ENCODE data around the gene APOA5. TPM values are rescaled to one million over a fixed set of nuclear protein-coding genes. Genes with fewer than 3 reads are reported as not detected.

Gene APOA5
- polyA plus RNA-seq, 1 donor, result not detected

DNA sequence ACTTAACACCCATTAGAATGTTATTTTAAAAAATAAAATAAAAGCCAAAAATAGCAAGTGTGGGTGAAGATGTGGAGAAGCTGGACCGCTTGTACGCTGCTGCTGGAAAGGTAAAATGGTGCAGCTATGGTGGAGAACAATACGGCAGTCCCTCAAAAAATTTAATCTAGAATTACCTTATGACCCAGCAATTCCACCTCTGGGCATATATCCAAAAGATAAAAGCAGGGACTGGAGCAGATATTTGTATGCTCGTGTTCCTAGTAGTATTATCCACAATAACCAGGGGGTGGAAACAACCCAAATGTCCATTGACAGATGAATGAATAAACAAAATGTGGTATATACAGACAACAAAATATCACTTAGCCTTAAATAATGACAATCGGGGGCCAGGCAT is 6.1 kb upstream of the APOA5 start:
- DNase-seq, result no peak

DNA sequence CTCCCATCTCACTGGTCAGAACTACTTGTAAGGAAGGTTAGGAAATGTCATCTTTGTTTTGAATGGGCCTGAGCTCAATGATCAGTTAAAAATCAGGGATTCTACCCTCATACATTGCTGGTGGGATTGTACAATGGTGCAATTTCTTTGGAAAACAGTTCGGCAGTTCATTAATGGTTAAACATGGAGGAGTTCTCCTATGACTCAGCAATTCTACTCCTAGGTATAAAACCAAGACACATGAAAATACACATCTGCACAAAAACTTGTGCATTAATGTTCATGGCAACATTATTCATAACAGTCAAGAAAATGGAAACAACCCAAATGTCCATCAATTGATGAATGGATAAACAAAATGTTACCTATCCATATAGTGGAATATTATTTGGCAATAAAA is 4.9 kb upstream of the APOA5 start:
- DNase-seq, result no peak

DNA sequence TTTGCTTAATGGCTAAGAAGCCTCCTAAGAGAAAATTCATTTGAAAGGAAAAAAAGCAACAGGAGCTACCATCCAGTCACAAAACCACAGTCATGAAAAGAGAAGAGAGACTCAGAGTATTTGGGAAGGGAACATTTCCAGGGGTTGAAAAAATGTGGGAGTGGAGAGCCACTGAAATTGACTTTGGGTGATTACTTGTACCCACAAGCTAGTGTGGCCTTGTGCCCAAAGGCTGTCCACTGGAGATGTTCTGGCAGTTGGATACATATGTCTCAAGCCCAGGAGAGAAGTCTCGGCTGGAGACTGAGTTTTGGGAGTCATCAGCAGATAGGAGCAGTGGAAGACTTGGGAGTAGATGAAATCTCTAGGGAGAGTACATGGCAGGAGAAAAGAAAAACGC is 3.2 kb upstream of the APOA5 start:
- no peak for DNase-seq

DNA sequence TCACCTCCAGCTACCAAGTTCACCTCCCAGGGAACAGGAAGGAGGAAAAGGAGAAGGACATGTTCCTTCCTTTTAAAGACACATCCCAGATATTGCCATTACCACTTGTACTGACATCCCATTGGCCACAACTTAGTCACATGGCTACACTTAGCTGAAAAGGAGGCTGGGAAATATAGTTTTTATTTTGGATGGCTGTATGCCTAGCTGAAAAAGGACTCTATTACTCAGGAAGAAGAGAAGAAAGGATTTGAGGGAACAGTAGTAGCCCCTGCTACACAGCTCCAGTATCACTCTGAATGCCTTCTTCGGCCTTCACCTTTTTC is 2.1 kb upstream of the APOA5 start:
- no peak for DNase-seq

DNA sequence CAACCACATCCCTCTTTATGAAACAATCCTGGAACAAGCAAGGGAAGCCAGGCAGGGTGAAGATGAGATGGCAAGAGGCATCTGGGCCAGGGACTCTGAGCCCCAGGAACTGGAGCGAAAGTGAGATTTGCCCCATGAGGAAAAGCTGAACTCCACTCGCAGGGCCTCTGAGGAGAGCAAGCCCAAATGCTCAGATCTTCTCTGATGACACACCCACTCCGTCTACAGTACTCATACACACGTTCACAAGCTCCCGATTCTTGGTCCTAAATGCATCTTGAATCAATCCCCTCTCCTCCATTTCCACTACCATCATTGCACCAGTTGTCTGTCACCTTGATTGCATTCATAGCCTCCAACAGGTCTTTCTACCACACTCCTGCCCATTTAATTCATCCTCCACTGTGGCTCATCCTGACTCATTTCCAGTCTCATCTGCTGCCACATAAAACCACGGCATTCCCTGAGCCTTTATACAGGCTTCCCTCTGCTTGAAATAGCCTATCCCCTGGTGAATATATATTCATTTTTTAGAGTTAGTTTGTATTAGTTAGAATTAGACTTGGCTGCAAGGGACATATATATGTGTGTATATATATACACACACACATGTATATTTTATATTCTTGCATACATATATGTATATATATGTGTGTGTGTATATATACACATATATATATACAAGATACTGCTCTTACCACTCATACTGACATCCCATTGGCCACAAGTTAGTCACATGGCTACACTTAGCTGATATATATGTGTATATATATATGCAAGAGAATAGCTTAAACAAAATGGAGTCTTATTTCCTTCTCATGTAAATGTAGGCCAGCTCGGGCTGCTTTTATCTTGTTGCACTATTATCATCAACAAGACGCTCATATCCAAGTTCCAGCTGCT is 1.4 kb upstream of the APOA5 start:
- no peak for DNase-seq

DNA sequence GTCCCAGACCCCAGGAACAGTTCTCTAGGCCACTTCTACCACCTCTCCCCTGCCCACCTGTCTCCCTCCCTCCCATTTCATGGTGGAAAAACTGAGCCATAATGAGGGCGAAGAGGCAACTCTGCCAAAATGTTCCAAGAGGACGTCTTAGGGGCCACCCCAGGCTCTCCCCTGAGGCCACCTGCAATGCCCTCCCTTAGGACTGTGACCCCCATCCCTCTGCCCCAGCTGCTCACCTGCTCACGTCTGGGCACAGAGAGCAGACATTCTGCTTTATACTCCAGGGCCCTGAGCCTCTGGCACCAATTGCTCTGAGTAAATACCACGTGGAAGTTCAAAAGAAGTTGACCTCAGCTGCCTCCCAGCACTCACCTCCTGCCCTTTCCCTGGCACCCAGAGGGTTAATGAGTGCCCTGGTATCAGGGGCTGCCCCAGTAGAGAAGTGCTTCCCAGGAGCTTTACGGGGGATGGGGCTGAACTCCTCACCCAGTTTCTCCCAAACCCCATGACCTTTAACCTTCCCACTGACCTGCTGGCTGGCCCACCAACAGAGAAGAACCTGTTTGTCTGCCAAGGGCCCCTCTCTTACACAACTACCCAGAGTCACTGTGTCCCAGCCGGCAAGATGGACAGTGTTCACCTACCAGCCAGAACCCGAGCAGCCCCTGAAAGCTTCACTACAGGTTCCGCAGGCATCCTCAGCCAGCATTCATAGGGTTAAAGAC is 627 bp upstream of the APOA5 start:
- DNase-seq, result no peak

DNA sequence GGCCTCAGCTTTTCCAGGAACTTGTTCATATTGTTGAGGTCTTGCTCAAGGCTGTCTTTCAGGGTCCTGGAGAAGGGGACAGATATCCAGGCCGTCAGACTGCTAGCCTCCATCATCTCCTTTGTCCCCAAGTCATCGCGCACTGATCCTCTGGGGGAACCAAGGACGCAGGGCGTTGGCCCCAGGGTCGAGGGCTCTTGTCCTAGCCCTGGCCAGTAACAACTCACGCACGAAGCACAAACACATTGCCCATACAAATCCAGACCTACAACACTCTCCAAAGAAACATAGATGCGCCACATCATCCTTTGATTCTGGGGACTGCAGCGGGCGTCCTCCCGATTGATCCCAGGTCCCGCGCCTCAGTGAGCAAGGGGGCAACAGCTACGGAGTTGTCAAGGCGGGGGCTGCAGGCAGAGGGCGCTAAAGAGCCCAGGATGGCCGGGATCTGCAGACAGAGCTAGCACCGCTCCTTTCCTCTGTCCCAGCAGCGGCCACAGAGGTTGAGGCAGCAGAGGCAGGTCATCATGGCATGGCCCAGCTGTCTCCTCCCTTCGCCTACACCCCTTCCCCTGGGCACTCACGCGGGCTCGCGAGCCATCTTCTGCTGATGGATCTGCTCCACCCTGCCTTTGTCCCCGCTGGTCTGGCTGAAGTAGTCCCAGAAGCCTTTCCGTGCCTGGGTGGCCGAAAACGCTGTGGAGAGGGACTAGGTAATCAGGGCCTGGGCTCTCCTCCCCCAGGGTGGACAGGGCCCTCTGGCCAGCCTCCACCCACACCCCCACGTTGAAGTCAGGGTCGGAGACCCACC is 472 bp downstream of the APOA5 start:
- peak; percentile 69 for DNase-seq

DNA sequence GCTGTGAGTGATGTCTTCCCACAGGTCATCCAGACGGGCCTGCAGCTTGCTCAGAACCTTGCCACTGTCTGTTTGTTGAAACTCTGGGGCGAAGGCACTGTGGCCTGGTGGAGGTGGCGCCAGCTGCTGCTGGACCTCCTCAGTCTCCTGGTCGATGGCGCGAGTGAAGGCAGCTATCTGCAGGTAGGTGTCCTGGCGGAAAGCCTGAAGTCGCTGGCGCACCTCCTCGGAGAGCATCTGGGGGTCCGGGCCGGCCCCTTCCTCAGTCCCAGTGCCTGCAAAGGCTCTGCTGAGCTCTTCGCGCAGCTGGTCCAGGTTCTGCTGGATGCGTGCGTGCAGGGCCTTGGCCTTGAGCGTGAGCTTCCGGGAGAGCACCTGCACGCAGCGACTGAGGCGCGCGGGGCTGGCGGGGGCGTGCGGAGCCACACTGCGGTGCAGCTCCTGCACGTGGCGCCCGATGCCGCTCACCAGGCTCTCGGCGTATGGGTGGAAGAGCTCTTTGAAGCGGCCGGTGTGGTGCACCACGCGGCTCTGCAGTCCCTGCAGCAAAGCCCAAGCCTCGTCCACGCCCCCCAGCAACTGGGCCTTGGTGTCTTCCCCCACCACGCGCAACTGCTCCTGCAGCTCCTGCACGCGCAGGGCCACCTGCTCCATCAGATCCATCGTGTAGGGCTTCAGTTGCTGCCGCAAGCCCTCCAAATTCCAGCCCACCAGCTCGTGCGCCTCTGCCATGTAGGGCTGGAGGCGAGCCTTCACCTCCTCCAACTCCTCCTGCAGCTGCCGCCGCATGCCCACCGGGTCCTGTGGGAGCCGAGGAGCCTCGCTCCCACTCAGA is 1.3 kb downstream of the APOA5 start:
- no peak for DNase-seq

DNA sequence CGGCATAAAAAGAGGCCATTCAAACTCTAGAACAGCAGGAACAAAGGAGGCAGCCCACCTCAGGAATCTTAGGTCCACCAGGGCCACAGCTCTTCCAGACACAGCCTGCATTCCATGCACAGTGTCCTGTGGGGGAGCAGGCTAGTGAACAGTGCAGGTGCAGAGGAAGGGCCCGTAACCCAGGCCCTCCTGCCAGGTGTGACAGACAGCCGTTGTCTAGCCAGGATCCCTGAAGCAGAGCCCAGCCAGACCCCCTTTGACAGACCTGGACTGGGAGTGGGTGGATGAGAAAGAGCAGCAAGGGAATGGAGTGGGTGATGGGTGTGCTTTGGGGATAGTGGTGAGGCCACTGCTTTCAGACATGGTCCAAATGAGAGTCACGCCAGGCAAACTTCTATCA is 2.7 kb downstream of the APOA5 start:
- no peak for DNase-seq

DNA sequence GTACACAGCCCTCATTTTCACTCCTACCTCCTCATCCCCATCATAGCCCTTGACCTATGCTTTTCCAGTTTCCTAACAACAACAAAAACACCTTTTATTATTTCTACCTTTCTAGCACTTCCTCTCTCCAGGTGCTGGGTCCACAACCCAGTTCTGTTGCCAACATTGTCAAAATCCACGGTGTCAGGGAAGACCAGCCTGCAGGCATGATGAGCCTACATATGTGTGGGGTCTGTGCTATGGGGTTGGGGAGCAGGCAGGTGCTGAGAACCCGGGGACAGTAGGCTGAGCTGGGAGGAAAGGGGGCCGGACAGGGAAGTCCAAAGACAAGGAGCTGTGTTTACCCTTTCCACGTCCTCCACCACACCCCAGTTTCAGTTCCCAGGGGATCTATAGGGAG is 3.1 kb downstream of the APOA5 start:
- no peak for DNase-seq

DNA sequence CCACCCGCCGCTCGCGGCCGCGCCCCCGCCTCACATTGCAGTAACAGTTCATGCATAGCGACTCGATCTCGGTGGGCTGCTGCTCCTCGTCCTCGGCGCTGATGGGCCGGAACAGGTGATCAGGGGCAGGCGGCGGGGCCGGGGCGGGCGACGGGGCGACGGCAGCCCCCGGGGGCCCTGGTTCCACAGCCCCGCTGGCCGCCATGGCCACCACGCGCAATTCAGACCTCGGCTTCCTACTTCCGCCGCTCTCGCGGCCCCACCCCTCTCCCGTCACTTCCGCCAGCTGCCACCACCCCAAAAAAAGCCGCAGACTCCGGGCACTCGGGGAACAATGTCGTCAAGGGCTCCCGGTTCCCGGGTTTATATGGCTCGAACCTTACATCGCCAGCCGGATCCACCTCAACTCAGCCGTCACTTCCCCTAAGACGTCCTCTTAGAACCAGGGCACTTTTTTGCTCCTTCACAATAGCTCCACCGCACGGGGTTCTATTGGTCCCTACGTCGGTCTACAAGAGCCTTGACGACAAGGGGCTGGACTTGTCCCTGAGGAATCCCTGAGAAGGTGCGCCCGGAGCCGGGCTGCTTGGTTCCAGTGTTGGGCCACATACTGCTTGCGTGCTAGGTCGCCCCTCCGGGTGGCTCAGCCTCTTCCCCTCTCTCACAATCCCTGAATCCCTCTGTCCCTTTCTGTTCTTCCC is 3.7 kb downstream of the APOA5 start, which contains the start of gene ZPR1:
ZPR1 (minus strand) TSS at position 238 of the 701 bp plus-strand sequence; CDS start at position 205, 33 bp downstream.
- peak; percentile 68 for DNase-seq

DNA sequence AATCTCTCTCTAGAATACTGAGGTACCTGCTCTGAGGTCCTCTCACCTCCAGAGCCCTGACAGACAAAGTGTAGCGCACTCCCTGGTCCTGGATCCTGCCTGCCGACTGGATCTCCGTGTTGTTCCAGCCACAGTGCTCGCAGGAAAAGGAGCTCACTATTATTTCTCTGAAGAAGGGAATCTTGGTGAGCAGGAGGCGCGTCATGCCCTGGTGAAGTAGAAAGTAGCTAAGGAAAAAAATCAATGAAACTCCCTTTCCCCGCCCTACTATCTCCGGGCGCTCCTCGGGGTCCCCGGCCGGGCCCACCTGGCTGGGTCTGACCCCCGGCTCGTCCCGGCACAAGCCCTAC is 4.3 kb downstream of the APOA5 start:
- no peak for DNase-seq

DNA sequence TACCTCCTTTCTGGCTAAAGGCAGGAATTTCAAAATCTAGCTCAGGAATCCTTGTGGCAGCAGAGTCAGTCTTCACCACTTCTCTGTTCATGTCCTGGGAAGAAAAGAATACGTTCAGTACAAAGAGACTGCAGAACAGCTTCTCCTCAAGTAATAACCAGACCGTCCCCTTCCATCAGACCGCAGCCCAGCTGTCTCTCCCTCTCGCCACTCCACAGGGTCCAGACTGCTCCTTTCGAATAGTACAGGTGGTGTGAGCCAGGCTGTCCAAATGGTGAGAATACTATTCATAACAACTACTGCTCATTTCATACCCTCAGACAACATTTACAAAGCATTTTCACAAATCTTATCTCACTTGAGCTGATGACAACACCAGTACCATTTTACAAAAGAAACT is 4.7 kb downstream of the APOA5 start:
- DNase-seq, result no peak

DNA sequence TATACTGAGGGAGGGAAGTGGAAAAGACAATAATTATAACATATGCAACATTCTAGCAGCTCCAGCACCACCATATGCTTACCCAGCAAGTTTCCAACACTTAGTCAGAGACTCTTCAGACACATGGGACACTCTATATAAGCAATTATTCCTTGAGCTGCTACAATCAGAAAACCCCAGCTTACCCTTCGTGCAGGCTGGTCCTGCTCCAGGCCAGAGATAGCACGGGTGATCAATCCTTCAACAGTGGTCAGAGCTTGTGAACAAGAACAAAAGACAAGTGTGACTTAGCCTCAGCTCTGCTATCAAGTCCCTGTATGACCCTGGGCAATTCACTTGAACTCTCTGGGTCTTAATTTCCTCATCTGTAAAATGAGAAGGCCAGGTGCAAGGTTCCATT is 5.4 kb downstream of the APOA5 start:
- DNase-seq, result no peak

DNA sequence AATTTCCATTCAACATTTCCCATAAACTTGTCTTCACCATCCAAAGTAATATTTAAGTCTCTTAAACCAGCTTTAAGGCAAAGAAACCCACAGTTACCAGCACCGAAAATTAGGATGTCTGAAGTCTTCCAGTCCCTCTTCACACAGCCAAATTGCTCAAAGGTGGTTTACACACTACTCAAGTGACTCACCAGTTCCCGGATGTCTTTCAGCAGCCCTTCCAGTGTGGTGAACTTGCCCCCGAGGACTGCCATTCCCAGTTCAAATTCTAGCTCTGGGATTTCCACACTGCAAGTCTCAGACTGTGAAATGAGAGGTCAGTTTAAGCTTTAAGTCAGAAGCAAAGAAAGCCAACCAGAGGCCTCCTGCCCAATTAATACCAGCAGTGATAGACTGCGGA is 9.0 kb downstream of the APOA5 start:
- no peak for DNase-seq

DNA sequence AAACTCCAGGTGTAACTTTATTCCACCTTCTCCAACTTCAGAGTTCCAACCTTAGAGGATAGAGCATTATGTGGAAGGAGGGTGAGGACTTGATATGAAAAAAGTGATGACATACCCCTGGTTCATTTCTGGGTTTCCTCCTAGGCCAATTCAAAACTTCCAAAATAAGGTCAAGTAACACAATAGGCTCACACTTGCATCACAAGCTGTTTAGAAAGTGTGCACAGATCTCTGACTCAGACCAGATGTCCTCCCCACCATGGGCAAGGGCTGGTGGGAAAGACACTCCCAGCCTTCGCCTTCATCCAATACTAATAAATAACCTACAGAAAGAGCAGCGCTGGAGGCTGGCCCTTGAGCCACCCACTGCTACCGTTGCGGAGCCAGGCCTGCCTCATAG is 13.1 kb downstream of the APOA5 start:
- no peak for DNase-seq

DNA sequence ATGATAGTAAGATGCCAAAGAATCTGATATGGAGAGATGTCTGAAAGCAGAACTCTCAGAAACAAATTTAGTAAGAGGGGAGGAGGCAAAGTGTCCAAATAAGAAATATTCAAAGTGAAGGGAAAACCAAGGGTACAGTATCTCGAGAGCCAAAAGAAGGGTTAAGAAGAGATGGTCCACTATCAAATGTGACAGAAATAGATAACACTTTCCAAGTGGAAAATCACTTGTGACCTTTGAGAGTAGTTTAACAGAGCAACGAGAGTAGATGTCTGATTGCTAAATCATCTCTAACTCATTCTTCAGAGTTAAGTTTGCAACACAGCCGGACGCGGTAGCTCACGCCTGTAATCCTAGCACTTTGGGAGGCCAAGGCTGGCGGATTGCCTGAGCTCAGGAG is 14.6 kb downstream of the APOA5 start:
- no peak for DNase-seq

DNA sequence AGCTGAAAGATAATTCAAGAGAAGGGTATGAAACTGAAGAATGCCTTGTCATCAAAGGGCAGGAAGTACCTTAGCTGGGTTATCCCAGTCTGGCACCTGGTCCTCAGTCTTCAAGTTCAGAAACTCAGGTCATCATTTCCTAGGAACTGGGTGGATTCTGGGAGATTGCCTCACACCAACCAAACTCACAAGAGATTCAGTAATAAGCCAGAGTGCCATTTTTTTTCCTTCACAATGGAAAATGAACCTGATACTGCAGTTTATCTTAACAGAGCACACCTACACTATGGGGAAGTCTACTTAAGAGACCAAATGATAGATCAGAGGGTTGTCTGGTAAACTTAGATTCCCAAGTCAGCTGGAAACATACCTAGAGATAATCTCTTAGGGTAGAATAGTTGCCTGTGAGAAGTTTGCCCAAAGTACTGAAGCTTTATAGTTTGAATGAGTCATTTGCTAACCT is 15.1 kb downstream of the APOA5 start:
- DNase-seq, result no peak

DNA sequence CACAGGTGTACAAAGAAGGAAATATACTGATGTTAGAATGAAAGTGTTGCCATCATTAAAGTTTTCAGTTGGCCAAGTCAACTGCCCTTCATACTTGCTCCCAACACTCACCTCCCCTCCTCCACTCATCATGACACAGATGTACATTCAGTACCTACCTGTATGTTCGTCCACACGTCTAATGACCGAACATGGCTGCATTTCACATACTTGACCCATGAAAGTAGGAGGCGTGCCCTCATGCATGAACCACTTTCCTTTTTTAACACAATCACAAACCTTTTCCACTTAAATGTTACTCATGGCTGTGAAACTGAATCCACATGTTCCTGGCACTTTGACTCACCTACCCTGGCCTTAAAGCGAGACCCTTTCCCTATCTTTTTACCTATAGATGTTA is 15.7 kb downstream of the APOA5 start:
- DNase-seq, result no peak

DNA sequence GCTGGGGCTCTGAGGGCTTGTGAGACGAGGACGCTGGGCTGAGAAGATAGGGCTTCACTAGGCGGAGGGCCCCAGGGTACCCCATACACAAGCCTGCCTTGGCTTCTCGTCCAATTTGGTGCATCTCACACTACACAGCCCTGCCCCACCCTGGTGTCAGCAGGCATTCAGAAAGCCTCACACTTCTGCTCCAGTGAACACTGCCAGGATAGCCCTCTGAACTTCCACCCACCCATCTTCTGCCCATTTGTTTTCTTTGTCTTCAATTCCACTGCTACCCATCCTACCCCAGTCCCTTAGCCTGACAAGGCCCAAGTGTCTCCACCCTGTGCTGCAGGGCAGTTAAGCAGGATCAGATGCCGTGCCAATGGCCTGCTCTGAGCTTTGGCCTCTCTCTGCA is 17.0 kb downstream of the APOA5 start:
- DNase-seq, result no peak

All from left kidney (tissue), 2 donors.